NCI-H146 treated with DMSO at 0.1 percent for 48 hours (cell line): Measurements from ENCODE around the gene RPLP2.
A peak's percentile ranks its signal among the peaks of the same experiment; 100 is the strongest.

Source experiments
- DNase-seq: peaks from one replicate; lab custom pipeline; 2025; ENCODE audit not compliant: unreplicated experiment; lab: John Stamatoyannopoulos, UW

The RPLP2 gene

DNA sequence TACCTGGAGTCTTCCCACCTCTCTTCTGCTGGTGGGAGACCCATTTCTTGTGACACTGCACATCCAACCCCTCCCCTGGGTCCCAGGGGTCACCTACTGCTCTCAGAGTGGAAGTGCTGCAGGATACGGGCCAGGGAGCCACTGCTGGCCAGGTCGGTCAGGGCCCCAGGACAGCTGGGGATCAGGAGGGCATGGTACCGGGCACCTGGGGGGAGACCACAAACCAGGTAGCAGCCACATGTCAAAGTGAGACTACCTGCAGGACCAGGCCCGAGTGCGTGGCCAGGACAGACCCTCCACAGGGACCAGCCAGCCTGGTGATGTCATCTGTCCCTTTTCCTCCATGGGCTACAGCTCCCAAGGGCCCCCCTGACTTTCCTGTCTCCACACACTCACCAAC lies 36.3 kb upstream of the RPLP2 start:
- no peak for DNase-seq

GRCh38 chr11:773830-774229 lies 35.9 kb upstream of the RPLP2 start:
- DNase-seq = no peak

DNA sequence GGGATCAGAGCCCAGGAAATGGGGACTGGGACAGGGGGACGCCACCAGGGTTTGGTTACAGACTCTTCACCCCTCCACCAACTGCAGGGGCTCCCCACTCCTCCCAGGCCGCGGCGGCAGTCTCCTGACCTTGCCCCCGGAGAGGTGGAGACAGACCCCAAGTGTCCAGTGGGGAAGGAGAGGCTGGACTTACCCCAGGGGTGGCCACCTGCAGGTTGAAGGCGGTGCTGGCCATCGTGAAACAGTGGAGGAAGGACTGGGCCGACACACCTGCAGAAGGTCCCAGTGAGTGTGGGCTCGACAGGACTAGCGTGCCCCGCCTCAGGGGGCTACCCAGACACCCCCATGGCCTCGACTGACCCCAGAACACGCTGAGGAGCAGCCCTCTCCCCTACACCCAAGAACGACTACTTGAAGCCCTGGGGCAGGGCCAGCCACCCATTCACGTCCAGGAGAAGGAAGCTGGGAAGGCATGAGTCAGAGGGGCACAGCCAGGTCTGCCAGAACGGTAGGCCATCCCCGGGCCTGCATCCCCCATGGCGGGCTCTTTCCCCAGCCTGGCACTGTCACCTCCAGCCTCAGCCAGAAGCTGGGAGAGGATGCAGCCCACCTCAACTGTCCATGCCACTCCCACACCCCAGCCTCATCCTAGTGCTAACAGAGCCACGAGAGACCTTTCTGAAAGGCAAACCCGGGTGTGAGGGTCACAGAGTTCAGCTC lies 34.7 kb upstream of the RPLP2 start:
- no peak for DNase-seq

- no peak for DNase-seq
Observed at GRCh38 chr11:776263-776560, 33.6 kb upstream of the RPLP2 start.

GRCh38 chr11:776561-777287 lies 33.0 kb upstream of the RPLP2 start:
- DNase-seq = peak; percentile 36

GRCh38 chr11:777288-778255 lies 32.2 kb upstream of the RPLP2 start, which contains the start of gene GATD1:
TSS of gene GATD1 (minus strand) at chr11:777487. CDS start at chr11:777462, 25 bp downstream.
- peak; percentile 78 for DNase-seq

DNA sequence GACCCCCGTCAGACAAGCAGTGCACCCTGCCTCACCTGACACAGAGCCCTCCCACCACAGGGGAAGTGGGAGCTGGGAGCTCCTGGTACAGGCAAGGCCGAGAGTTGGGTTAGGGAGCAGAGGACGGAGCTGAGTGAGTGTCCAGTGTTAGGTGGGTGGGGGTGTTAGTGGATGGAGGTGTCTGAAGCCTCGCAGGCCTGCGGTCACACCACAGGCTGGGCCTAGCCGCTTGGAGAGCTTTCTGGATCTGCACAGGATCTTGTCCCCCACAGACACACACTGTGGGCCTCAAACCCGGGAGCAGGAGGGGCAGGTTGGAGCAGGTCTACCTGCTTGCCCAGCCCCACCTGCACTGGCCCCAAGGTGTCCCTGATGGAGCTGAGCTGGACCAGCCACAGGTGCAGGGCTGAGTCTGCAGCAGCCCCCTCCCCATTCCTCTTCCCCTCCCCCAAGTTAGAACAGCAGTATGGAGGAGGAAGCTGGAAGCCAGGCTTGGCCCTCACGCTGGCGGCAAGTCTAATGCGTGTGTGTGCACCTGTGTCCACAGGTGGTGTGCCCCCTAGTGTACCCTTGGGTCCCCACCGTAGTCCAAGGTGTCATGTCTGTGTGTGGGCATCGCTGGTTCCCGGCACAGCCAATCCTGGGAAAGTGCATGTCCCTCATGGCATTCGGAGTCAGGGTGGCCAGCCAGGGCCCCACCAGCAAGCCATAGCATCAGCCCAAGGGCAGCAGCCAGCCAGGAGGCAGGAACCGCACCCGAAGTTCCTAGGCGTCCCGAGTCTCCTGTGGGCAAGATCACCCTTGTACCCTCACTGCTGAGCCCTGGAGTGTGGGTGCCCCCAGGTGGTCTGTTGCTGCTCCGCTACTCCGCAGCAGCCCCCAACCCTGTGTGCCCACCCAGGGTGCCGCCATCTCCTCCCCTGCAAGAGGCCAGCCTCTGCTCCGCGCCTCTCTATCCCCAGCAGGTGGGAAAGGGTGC lies 30.5 kb upstream of the RPLP2 start:
- no peak for DNase-seq

DNA sequence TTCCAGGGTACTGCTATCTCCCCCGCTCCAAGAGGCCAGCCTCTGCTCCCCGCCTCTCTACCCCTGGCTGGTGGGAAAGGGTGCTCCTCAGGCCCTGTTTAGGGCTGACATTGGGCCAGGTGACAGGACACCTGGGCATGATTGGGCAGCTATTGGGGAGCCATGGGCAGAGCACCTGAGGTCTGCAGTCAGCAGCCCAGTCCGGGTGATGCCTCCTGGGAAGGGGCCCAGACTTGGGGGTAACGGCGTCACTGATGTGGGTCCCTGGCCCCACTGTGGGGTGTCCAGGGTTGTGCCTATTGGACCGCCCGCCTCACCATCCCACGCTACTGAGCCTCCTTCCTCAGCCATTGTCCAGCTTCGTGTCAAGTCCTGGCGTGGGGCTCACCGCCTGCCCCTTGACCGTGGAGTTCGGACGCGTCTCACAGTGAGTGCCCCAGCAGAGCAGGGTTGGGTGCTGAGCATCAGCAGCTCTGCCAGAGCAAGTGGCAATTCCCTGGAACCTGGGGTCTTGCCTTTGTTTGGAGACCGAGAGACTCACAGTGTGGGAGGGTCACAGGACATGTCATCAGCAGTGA lies 29.7 kb upstream of the RPLP2 start:
- no peak for DNase-seq

GRCh38 chr11:782264-783174 lies 27.2 kb upstream of the RPLP2 start:
- no peak for DNase-seq

- DNase-seq = peak; percentile 25
Observed at GRCh38 chr11:783581-784015, 26.2 kb upstream of the RPLP2 start.

GRCh38 chr11:786235-787083 lies 23.3 kb upstream of the RPLP2 start:
- no peak for DNase-seq

DNA sequence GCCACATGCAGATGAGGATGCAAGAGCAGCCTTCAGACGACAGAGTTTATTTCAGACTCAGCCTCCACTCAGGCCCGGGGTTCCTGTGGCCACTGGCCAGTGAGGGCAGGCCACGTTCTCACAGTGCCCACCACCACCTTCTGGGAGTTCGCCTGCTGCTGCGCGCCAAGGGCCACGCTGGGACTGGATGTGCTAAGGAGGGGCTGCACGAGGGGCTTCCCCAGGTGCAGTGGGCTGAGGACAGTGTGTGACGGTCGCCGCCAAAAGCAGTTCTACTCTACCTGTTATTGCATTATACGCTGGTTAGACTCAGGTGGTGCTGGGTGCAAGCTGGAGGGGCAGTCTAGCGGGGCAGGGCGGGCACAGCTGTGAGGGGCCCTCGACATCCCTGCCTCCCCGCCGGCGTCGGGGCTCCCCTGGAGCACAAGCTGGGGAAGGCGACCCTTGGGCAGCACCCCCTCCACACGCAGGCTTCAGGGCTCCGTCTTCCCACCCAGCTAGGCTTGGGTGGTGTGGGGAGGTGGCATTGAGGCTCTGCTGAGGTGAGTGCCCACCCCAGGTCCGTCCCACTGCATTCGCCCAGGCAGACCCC lies 22.6 kb upstream of the RPLP2 start:
- DNase-seq = no peak

DNA sequence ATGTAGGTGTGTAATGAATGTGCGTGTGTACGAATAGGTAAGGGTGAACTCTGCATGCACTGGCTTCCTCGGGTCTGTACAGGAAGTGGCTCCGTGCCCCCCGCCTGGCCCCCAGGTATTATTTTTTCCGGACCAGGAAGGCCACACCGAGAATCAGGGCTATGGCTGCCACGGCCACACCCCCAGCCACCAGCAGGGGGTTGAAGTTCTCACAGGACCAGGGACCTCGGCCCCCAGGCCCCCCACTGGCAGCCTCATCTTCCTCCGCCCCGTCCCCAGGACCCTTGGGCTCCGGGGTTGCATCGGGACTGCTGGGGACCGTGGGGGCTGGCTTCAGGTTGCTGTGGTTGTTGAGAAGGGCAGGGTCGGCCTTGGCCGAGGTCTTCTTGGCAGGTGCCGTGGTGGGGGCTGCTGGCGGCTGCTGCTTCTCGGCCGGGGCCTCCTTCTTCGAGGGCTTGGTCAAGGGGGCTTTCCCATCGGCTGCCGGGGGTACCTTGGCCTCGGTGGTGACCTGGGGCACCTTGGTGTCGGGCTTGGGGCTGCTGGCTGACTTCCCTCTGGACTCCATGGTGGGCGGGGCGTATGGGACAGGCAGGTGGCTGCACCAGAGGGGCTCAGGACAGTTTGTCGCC lies 21.6 kb upstream of the RPLP2 start:
- no peak for DNase-seq

GRCh38 chr11:788953-789940 lies 20.5 kb upstream of the RPLP2 start:
- DNase-seq = peak; percentile 13

GRCh38 chr11:789943-790342 lies 19.8 kb upstream of the RPLP2 start, which contains the start of gene CEND1:
TSS of gene CEND1 (minus strand) at chr11:790090. CDS start at chr11:788576, 1,514 bp downstream.
- DNase-seq = no peak
